HG03378 (cell line): ENCODE measurements around the gene APC2.
"Not testable (repeated sequence)": the region's sequence is repeated elsewhere in the genome, so short reads cannot be mapped to it uniquely, and the experiment has no call there.

ENCODE experiments used
- ATAC-seq: cut with Tn5 transposase; IDR thresholded peaks from one replicate; pipeline ENCODE4 v1.9.1; 2021; ENCODE audit warnings: mild to moderate bottlenecking, moderate library complexity; ENCODE audit not compliant: unreplicated experiment

APC2 gene

DNA sequence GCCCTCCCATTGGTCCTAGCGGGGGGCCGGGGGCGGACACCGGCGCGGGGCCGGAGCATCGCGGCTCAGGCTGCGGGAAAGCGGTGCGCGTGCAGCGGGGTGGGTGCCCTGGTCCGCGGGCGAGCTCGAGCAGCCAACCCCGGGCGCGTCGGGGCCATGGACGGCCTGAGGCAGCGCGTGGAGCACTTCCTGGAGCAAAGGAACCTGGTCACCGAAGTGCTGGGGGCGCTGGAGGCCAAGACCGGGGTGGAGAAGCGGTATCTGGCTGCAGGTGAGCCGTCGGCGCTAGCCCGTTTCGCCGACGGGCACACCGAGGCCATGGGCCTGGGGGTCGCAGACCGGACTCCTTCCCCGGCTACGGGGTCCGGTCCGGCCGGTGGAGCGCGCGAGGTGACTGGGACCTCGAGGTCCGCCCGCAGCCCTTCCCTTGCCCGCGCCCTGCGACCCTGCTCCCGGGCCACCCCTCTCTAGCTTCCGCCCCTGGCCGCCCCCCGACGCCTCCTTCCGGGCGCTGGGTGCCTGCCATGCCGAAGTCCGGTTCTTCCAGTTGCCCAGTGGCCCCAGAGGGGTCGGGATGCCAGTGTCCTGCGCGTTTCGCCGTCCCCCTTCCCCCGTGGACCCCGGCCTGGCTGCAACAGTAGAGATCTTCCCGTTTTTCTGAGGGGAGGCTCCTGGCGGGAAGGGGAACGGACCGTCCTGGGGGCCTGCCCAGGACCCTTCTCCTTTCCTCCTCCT is 41.4 kb downstream of the APC2 start, which contains the start of gene REEP6:
TSS of gene REEP6 (plus strand) at position 68 of the 735 bp plus-strand sequence. CDS start at position 157, 89 bp downstream.
- no peak for ATAC-seq

DNA sequence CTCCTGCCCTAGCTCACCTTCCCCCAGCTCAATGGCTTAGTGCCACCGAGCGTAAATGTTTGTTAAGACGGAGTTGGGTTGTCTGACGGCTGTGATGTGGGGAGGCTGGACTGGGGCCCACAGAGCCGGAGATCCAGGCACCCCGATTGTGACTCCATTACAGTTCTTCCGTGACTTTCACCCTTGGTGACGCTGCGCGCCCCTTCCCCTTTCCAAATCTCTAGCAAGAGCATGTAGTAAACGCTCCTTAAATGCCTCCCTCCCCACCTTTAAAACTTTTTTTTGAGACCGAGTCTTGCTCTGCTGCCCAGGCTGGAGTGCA is 41.9 kb downstream of the APC2 start:
- no peak for ATAC-seq

DNA sequence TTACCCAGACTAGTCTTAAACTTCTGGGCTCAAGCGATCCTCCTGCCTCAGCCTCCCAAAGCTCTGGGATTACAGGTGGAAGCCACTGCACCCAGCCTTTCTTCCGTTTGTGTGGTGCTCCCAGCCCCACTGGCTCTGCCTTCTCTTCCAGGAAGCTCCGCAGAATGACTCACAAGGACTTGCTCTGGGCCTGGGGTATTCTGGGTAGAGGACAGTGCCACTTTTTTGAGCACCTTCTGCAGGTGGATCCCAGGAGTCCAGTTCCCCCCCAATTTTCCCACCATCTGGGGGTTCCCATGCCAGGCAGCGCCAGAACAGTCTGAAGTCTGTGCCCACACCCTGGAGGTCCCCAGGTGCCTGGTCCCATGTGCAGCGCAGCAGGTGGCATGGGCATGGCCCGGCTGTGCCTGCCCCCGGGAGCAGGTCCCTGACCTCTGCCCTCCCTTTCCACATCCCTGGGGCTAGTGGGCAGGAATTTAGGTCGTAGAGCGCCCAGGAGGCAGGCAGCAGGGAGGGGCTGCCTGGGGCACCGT is 42.6 kb downstream of the APC2 start:
- no peak for ATAC-seq

DNA sequence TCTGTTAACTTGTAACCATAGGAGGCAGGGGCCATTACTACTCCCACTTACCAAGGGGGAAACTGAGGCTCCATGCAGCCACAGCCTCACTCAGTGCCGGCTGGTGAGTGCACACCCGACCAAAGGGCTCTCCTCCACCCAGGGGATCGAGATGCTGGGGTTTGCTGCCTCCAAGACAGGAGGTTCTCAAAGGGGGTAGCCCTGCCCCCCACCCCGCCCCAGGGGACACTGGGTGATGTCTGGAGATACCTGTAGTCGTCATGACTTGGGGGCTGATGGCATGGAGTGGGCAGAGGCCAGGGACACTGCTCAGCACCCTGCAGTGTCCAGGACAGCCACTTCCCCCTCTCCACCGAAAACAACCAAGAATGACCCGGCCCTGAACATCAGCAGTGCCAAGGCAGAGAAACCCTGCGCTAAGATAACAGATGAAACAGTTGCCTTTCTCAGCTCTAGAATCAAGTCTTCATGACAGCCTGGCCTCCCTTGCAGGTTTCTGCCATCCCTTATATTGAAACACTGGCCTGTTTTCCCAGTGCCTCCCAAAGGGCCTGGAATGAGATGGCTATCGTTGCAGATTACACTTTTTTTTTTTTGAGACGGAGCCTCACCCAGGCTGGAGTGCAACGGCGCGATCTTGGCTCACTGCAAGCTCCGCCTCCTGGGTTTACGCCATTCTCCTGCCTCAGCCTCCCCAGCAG is 44.3 kb downstream of the APC2 start:
- ATAC-seq, result no peak

DNA sequence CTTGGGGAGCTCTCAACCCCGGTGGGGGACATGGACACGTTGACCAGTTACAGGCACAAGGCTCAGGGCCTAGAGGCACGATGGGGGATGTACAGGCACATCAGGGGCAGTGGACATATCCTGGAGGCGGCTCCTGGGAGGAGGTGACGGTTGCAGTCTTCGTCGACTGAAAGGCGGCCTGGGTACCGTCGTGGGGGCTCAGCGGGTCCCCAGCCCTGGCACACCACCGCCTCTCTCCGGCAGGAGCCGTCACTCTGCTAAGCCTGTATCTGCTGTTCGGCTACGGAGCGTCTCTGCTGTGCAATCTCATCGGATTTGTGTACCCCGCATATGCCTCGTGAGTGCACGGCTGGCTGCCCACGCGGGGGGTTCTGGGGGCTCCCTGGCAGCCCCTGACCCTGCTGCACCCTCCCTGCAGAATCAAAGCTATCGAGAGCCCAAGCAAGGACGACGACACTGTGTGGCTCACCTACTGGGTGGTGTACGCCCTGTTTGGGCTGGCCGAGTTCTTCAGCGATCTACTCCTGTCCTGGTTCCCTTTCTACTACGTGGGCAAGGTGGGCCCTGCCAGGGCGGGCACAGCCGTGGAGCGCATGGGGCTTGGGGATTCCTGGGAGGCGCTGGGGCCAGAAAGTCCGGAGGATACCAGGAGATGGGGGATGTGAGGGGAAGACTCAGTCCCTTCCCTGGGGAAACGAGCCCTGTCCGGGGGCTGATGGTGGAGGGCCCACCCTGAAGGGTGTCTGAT is 45.3 kb downstream of the APC2 start:
- no peak for ATAC-seq

DNA sequence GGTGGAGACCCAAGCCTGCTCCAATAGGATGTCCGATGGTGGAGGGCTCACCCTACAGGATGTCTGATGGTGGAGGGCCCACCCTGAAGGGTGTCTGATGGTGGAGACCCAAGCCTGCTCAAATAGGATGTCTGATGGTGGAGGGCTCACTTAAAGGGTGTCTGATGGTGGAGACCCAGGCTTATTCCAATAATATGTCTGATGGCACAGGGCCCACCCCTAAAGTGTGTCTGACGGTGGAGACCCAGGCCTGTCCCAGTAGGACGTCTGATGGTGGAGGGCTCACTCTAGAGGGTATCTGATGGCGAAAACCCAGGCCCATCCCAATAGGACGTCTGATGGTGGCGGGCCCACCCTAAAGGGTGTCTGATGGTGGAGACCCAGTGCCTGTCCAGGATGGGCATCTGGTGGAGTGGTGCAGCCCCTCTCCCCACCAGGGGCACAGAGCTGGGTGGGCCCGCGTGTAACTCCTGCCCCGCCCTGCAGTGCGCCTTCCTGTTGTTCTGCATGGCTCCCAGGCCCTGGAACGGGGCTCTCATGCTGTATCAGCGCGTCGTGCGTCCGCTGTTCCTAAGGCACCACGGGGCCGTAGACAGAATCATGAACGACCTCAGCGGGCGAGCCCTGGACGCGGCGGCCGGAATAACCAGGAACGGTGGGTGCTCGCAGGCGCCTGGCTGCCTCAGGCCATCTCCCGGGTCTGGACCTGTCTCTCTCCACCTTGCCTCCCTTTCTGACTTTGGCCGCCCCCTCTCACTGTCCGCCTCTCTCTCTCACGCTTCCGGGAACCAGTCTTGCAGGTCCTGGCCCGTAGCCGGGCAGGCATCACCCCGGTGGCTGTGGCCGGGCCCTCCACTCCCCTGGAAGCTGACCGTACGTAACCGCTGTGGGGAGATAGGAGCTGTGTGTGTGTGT is 46.1 kb downstream of the APC2 start:
- ATAC-seq, result no peak

DNA sequence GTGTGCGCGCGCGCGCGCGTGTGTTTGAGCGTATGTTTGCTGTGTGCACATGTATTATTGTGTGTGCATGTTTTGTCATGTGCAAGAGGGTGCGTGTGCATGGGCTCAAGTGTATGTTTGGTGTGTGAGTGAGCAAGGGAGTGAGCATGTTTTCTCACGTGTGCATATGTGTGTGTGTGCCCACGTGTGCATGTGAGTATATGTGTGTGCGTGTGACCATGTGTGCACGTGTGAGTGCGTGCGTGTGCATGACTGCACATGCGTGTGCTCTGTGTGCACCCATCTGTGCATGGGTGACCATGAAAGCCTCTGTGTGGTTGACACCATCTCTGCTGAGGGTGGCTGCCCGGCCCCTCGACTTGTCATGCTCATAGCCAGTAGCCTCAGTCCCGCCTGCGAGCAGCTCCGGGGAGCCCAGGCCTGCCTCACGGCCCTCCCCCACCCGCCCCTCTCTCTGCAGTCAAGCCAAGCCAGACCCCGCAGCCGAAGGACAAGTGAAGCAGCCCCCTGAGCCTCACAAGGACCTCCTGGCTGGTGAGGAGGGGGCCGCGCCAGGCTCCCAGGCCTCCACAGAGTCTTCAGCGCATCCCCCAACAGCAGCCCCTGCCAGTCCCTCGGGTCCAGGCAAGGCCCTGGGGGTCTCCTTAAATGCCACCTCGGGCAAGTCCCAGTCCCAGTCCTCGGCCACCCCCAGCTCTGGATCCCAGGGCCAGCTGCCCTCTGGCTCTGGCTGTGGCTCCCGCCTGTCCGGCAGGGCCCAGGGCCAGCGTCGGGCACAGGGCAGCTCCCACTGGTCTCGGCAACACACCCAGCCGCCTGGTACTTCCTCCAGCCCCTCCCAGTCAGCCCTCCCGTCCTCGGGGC is 47.0 kb downstream of the APC2 start:
- ATAC-seq, result no peak

DNA sequence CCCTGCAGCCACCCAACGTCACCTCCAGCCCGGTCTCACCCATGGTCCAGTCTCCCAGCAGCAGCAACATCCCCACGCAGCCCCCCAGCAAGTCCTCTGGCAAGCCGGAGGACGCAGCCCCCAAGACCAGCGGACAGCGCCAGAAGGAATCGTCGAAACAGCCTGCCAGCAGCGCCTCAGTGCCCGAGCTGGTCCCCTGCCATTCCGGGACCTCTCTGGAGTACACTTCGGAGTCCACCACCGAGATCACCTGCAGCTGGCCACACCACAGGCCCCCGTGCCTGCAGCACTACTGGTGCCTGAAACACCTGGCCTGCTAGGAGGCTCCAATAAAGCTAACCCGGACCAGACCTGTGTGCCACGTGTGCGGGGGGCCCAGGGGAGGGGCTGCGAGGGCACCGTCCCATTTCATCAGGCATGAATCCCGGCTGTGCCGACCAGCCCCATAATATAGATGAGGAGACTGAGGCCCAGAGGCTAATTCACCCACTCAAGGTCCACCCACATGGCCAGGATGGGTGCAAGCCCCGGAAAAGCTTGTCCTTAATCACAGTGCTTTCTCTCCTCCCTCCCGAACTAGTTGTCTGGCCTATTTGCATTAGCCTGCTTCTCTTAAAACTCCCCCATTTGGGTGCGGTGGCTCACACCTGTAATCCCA is 47.8 kb downstream of the APC2 start:
- no peak for ATAC-seq

DNA sequence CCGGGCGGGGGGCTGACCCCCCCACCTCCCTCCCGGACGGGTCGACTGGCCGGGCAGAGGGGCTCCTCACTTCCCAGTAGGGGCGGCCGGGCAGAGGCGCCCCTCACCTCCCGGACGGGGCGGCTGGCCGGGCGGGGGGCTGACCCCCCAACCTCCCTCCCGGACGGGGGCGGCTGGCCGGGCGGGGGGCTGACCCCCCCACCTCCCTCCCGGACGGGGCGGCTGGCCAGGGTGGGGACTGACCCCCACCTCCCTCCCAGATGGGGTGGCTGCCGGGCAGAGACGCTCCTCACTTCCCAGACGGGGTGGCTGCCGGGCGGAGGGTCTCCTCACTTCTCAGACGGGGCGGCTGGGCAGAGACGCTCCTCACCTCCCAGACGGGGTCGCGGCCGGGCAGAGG is 49.3 kb downstream of the APC2 start:
- ATAC-seq, result not testable (repeated sequence)

DNA sequence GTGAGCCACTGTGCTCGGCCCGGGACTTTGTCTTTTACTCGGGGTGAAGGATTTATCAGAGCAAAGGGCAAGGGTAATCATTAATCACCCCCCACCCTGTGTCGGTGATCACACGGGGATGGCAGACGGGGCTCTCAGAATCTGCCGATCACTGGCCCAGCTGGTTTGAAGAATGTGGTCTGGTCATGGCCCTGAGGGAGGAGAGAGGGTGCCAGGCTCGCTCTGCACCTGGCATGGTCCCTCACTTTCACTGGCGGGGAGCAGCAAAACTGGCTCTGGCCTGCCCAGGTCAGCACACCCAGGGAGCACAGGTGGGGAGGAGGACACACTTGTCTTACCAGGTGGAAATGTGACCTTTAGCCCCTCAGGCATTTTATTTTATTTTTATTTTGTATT is 51.3 kb downstream of the APC2 start:
- no peak for ATAC-seq

DNA sequence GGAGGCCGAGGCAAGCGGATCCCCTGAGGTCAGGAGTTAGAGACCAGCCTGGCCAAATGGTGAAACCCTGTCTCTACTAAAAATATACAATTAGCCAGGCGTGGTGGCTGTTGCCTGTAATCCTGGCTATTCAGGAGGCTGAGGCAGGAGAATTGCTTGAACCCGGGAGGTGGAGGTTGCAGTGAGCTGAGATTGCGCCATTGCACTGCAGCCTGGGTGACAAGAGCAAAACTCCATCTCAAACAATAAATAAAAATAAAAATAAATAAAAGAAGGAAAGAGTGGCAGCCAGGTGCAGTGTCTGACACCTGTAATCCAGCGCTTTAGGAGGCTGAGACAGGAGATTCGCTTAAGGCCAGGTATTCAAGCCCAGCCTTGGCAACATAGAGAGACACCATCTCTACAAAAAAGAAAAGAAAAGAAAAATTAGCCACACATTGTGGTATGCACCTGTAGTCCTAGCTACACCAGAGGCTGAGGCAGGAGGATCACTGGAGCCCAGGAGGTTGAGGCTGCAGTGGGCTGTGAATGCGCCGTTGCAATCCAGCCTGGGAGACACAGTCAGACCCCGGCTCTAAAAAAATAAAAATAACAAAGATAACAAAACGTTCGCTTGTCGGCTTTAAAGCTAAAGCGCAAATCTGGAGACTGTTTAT is 52.6 kb downstream of the APC2 start:
- ATAC-seq, result no peak

DNA sequence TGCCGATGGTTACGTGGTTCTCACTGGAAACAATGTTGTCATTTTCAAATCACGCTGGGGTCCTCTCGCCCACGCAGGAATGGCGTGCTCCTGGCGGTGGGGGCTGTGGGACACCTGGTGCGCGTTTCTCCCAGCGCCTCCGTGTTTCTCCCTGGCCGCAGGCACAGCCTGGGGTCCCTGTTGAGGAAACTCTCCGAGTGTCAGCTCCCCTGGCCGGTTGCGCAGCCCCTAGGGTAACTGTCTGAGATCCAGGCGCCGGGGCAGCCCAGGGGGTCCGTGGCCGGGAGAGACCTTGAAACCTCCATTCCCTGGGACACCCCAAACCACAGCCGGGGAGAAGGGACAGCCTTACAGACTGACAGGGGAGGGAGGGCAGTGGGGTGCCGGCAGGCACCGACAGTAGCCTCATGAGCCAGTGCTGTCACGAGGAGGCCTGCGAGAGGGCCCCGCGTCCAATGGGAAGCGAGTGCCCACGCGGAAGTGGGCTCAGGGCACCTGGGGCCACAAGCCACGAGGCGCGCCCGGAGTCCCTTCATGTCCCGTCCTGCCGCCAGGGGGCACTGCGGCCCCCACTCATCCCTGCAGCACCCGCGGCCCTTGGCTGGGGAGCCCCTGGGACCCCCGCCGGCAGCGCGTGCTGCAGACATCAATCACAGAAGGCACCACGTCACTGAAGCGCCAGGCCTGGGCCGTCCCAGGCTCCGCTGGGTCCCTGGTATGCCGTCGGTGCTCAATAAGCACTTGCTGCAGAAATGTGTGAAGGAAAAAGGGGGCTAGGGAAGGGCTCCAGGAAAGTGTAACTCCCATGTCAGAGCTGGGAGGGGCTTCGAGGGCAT is 53.4 kb downstream of the APC2 start:
- ATAC-seq, result no peak

DNA sequence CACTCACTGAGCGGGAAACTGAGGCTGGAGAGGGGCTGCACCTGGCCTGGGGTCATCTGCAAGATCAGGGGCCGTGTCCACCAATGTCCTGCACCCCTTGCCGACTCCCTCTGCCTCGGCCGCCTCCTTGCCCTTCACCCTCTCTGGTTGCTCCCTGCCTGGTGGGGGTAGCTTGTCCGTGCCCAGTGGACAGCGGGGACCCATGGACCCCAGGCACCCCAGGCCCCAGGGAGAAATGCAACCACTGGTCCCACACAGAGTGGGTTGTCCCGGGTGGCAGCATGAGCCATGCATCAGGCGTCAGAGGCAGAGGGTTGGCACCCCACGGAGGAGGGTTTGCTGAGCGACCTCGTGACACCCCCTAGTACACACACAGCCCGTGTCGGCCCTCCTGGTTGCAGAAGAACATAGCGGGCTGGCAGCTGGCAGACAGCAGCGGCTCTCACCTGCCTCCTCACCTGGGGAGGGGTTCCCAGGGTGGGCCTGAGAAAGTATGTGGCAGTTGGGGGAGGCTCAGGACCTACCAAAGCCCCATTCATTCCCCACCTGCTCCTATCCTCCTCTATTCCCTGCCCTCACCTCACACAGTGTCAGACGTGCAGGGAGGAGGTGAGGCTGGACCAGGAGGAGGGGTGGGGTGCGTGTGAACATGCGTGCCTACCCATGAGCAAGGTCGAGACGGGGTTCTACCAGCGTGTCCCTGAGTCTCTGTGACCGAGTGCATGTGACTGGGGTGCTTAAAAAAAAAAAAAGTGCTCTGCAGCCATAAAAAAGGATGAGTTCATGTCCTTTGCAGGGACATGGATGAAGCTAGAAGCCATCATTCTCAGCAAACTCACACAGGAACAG is 54.2 kb downstream of the APC2 start:
- ATAC-seq, result no peak

DNA sequence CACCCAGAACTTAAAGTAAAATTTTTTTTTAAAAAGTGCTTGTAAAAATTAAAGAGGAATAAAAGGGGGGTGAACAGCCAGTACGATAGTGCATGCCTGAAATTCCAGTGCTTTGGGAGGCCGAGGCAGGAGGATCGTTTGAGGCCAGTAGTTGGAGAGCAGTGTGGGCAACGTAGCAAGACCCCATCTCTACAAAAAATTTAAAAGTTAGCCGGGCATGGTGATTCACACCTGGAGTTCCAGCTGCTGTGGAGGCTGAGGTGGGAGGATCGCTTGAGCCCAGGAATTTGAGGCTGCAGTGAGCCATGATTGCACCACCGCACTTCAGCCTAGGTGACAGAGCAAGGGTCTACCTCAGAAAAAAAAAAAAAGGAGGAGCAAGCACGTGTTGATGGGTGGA is 55.1 kb downstream of the APC2 start:
- ATAC-seq, result no peak

DNA sequence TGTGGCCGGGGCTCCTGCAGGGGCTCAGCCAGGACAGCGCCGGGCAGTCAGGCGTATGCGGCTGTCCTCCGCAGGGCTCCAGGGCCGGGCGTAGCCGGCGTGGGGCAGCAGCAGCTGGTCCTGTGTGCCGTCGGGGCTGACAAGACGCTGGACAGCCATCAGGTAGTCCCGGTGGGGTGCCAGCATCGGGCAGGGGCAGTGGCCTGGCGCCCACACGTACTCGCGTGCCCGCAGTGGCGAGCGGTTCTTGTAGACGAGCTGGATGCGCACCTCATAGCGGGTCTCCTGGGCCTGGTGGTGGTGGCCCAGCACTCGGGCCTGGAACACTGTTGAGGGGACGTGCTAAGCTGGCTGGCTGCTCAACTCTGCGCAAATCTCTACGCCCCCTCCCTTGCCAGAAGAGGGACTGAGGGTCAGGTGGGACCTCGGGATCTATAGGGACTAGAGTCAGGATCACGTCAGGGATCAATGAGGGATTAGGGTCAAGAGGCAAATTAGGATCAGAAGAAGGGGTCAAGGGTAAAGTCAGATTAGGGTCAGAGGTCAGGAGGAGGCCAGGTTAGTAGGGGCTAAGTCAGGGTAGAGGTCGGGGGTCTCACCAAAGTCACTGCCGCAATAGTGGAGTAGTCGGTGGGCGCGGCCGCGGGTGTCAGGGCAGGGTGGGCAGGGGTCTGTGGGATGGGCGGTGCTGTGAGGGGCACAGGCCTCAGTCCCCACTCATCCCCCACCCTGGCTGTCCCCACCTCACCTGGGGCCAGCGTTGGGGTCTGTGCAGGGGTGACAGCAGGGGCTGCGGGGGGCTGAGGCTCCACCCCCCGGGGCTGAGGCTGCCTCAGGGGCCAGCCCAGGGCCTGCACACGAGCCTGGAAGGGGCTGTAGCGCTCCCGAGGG is 56.3 kb downstream of the APC2 start:
- no peak for ATAC-seq

DNA sequence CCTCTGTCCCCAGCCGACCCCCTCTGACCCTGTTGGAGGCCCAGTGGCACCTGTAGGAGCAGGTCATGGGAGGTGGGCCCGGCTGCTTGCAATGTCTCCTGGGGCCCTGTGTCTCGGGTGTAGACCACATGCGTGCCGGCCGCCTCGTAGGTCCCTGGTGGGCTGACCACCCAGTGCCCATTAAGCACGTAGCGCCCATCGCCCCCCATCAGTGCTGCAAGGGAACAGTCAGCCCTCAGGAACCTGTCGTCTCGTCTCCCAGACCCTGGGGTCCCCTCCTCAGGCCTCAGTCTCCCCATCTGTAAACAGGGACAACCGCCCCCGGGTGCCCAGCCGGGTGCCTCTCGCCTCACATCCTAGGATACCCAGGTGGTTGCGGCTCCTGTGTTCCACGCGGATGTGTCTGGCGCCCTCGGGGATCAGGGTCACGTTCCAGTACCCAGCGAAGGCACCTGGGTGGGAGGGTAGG is 57.3 kb downstream of the APC2 start:
- ATAC-seq, result no peak
